WTC11 (cell line): ENCODE measurements around the gene C17orf100. TPM values are rescaled to one million over a fixed set of nuclear protein-coding genes. Genes with fewer than 3 reads are reported as not detected.

Experiments
- ATAC-seq: fragments of 200-7000 bp; cut with Tn5 transposase; 2 replicates; pipeline ENCODE4 v1.10.0; 2021; ENCODE audit warnings: mild to moderate bottlenecking, moderate library complexity
- CTCF ChIA-PET: fragments of 300-600 bp; sonication (Branson Sonifier 250); formaldehyde crosslinking; loops from one replicate; lab custom pipeline; 2021; ENCODE audit warnings: antibody characterized with exemption; lab: Charles Lee
- POLR2A ChIA-PET: fragments of 350-600 bp; sonication (Branson Sonifier 250); formaldehyde crosslinking; loops from one replicate; lab custom pipeline; 2021; ENCODE audit warnings: antibody characterized with exemption; lab: Charles Lee
- DNase-seq: peaks from one replicate; pipeline ENCODE4 v3.0.0; 2021; ENCODE audit warnings: low spot score
- H3K27ac Mint-ChIP-seq: 2 replicates; pipeline ENCODE4 v1.8.0; 2021; ENCODE audit warnings: mixed read lengths
- H3K27me3 Mint-ChIP-seq: 2 replicates; pipeline ENCODE4 v1.8.0; 2021; ENCODE audit warnings: low read depth, mild to moderate bottlenecking, moderate library complexity, mixed read lengths
- H3K36me3 Mint-ChIP-seq: 2 replicates; pipeline ENCODE4 v1.8.0; 2021; ENCODE audit warnings: mixed read lengths
- H3K4me1 Mint-ChIP-seq: 2 replicates; pipeline ENCODE4 v1.8.0; 2022; ENCODE audit warnings: mixed read lengths
- H3K4me3 Mint-ChIP-seq: 2 replicates; pipeline ENCODE4 v1.8.0; 2021; ENCODE audit warnings: mild to moderate bottlenecking, moderate library complexity, mixed read lengths
- H3K9me3 Mint-ChIP-seq: 2 replicates; pipeline ENCODE4 v1.8.0; 2021; ENCODE audit warnings: mixed read lengths
- ESRRA ChIP-seq: sonication (generic); formaldehyde crosslinking; IDR thresholded peaks from 2 replicates; pipeline ENCODE4 v1.8.1; 2022; ENCODE audit warnings: mild to moderate bottlenecking, missing genetic modification reagents, borderline replicate concordance
- FOXP1 ChIP-seq: sonication (generic); formaldehyde crosslinking; IDR thresholded peaks from 2 replicates; pipeline ENCODE4 v1.8.0; 2022; ENCODE audit warnings: missing genetic modification reagents, mild to moderate bottlenecking, moderate library complexity, borderline replicate concordance
- FOXP4 ChIP-seq: sonication (generic); formaldehyde crosslinking; IDR thresholded peaks from 2 replicates; pipeline ENCODE4 v1.8.0; 2022; ENCODE audit warnings: mild to moderate bottlenecking, missing genetic modification reagents
- JUN ChIP-seq: sonication (generic); formaldehyde crosslinking; IDR thresholded peaks from 2 replicates; pipeline ENCODE4 v1.8.0; 2023; ENCODE audit warnings: mild to moderate bottlenecking, missing genetic modification reagents
- PRDM15 ChIP-seq: sonication (generic); formaldehyde crosslinking; IDR thresholded peaks from 2 replicates; pipeline ENCODE4 v1.8.0; 2022; ENCODE audit warnings: missing genetic modification reagents
- TP53 ChIP-seq: sonication (generic); formaldehyde crosslinking; IDR thresholded peaks from 2 replicates; pipeline ENCODE4 v1.8.1; 2023; ENCODE audit warnings: mild to moderate bottlenecking, missing genetic modification reagents
- USF1 ChIP-seq: sonication (generic); formaldehyde crosslinking; IDR thresholded peaks from 2 replicates; pipeline ENCODE4 v1.8.0; 2022; ENCODE audit warnings: mild to moderate bottlenecking, missing genetic modification reagents
- ZNF416 ChIP-seq: fragments of 250-450 bp; sonication (Bioruptor Pico); IDR thresholded peaks from 2 replicates; pipeline ENCODE4 v1.9.0; 2021; ENCODE audit warnings: mild to moderate bottlenecking, inconsistent platforms
- ZNF532 ChIP-seq: fragments of 250-450 bp; sonication (Bioruptor Pico); IDR thresholded peaks from 2 replicates; pipeline ENCODE4 v1.9.0; 2021; ENCODE audit warnings: mild to moderate bottlenecking, borderline replicate concordance
- ZSCAN18 ChIP-seq: fragments of 250-450 bp; sonication (Bioruptor Pico); IDR thresholded peaks from 2 replicates; pipeline ENCODE4 v2.1.2; 2022; ENCODE audit warnings: mild to moderate bottlenecking, moderate library complexity
- total RNA-seq: library from RNA; stranded (reverse); gene quantifications from 3 replicates; pipeline ENCODE4 v1.2.3, GENCODE V29; 2021
- TF ChIP-seq, protein P1 (sequence below): sonication (generic); formaldehyde crosslinking; IDR thresholded peaks from 2 replicates; pipeline ENCODE4 v1.8.1; 2023; ENCODE audit warnings: mild to moderate bottlenecking, missing genetic modification reagents
- TF ChIP-seq, protein P2 (sequence below): fragments of 250-450 bp; sonication (Bioruptor Pico); IDR thresholded peaks from 2 replicates; pipeline ENCODE4 v1.8.0; 2021; ENCODE audit warnings: mild to moderate bottlenecking
- TF ChIP-seq, protein P3 (sequence below): sonication (generic); formaldehyde crosslinking; IDR thresholded peaks from 2 replicates; pipeline ENCODE4 v1.8.1; 2023; ENCODE audit warnings: mild to moderate bottlenecking, missing genetic modification reagents
- TF ChIP-seq, protein P4 (sequence below): sonication (generic); formaldehyde crosslinking; IDR thresholded peaks from 2 replicates; pipeline ENCODE4 v1.8.1; 2022; ENCODE audit warnings: missing genetic modification reagents, borderline replicate concordance

Gene C17orf100
- total RNA-seq, 1 experiment from 2014 or later = 2.7 TPM

DNA sequence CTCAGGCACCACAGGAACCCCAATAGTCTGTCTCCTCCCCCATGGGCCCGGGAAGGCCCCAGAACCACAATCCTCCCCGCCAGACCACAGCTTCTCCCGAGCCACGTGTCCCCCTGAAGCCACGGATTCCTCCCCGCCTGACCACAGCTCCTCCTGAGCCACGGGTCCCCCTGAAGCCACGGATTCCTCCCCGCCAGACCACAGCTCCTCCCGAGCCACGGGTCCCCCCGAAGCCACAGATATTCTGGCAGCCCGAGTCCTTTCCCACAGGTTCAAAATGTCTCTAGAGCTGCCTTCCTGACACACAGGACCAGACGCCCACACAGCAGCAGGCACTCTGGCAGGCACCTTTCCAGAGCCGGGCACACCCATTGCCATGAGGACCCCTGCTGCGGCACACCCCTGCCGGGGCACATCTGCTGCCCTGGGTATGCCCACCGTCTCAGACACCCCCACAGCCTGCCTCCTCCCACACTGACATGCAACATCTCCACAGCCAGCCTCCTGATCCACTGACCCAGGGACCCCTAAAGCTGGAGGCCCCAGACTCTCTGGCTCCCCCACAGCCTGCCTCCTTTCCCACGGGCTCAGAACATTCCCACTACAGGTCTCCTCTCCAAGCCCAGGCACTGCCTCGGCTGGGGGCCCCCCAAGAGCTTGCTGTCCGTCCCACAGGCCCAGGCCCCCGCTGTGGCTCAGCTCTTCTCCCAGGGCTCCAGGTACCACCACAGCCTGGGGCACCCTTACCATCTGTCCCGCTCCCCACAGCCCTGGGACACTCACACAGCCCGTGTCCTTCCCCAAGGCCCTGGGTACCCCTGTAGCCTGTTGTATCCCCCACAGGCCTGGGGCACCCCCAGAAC is 13.3 kb upstream of the C17orf100 start (continued):
- TF ChIP-seq ZSCAN18 (CRISPR knock-in tag) = no peak

- H3K36me3 Mint-ChIP-seq = peaks cover 26% of the 10 kb centered on the region
- DNase-seq (no peak), ATAC-seq (no peak)
- H3K9me3 Mint-ChIP-seq = no peaks in the 10 kb centered on the region
- no peaks in the 10 kb centered on the region for H3K27me3 Mint-ChIP-seq
- peaks cover 23% of the 10 kb centered on the region for H3K4me1 Mint-ChIP-seq
- ChIA-PET POLR2A (no interaction called here), CTCF (interaction anchor here (0.5 to 2.4 kb wide), 6 partner anchors 9 to 1133 kb away, joined by 3 to 5 read pairs (median 4); no protein-coding TSS in a partner anchor)
- no peak overlapping the region for H3K27ac Mint-ChIP-seq
- peak overlapping the region; percentile 88 for H3K4me3 Mint-ChIP-seq
- TF ChIP-seq, protein P1, sequence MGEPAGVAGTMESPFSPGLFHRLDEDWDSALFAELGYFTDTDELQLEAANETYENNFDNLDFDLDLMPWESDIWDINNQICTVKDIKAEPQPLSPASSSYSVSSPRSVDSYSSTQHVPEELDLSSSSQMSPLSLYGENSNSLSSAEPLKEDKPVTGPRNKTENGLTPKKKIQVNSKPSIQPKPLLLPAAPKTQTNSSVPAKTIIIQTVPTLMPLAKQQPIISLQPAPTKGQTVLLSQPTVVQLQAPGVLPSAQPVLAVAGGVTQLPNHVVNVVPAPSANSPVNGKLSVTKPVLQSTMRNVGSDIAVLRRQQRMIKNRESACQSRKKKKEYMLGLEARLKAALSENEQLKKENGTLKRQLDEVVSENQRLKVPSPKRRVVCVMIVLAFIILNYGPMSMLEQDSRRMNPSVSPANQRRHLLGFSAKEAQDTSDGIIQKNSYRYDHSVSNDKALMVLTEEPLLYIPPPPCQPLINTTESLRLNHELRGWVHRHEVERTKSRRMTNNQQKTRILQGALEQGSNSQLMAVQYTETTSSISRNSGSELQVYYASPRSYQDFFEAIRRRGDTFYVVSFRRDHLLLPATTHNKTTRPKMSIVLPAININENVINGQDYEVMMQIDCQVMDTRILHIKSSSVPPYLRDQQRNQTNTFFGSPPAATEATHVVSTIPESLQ = no peak
- TF ChIP-seq PRDM15 (CRISPR knock-in tag) (no peak), FOXP4 (CRISPR knock-in tag) (no peak), USF1 (CRISPR knock-in tag) (no peak), ESRRA (CRISPR knock-in tag) (no peak), JUN (CRISPR knock-in tag) (no peak), FOXP1 (CRISPR knock-in tag) (no peak), TP53 (CRISPR knock-in tag) (no peak), ZNF532 (no peak), ZNF416 (CRISPR knock-in tag) (no peak)
- TF ChIP-seq, protein P2, sequence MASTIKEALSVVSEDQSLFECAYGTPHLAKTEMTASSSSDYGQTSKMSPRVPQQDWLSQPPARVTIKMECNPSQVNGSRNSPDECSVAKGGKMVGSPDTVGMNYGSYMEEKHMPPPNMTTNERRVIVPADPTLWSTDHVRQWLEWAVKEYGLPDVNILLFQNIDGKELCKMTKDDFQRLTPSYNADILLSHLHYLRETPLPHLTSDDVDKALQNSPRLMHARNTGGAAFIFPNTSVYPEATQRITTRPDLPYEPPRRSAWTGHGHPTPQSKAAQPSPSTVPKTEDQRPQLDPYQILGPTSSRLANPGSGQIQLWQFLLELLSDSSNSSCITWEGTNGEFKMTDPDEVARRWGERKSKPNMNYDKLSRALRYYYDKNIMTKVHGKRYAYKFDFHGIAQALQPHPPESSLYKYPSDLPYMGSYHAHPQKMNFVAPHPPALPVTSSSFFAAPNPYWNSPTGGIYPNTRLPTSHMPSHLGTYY (CRISPR knock-in tag) = no peak
- TF ChIP-seq, protein P3, sequence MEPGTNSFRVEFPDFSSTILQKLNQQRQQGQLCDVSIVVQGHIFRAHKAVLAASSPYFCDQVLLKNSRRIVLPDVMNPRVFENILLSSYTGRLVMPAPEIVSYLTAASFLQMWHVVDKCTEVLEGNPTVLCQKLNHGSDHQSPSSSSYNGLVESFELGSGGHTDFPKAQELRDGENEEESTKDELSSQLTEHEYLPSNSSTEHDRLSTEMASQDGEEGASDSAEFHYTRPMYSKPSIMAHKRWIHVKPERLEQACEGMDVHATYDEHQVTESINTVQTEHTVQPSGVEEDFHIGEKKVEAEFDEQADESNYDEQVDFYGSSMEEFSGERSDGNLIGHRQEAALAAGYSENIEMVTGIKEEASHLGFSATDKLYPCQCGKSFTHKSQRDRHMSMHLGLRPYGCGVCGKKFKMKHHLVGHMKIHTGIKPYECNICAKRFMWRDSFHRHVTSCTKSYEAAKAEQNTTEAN (CRISPR knock-in tag) = no peak
- TF ChIP-seq, protein P4, sequence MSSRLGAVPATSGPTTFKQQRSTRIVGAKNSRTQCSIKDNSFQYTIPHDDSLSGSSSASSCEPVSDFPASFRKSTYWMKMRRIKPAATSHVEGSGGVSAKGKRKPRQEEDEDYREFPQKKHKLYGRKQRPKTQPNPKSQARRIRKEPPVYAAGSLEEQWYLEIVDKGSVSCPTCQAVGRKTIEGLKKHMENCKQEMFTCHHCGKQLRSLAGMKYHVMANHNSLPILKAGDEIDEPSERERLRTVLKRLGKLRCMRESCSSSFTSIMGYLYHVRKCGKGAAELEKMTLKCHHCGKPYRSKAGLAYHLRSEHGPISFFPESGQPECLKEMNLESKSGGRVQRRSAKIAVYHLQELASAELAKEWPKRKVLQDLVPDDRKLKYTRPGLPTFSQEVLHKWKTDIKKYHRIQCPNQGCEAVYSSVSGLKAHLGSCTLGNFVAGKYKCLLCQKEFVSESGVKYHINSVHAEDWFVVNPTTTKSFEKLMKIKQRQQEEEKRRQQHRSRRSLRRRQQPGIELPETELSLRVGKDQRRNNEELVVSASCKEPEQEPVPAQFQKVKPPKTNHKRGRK (CRISPR knock-in tag) = no peak
These were observed 12.5 kb upstream of the C17orf100 start for GRCh38 chr17:6639014-6639585.
